ENCODE data around the gene S1PR1.

The S1PR1 gene

DNA sequence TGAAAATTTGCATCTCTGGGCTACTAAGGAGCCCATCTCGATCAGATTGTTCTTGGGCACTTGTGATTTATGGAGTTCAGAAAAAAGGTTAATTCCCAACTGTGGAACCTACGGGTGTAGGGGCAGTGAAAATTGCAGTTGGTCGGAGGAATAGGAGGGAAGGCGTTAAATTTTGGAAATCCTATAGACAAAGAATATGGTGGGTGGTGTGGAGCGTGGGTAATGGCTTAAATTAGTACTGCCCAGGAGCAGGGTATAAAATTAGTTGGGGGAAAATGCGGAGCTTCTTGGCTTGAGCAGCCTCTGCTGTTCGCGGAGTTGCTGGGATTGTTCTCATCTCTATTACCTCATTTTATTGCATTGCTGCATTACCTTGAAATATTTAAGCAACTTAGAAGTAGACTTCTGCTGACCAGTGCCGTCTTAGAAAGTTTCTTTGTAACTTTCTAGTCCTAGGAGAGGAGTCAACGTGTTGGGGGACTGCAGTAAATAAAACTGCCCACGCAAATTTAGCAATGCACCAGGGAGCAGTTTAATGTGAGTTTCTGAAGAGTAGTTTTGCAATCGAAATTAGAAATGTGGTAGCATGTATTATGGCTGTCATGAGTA lies 514 bp downstream of the S1PR1 start:
- H3K9me3 ChIP-seq (ENCODE audit: control insufficient read depth, low read length), result no peaks in the 10 kb centered on the region
- H3K27me3 ChIP-seq (ENCODE audit: control insufficient read depth, insufficient read depth, low read length), result no peaks in the 10 kb centered on the region
- no peaks in the 10 kb centered on the region for H3K36me3 ChIP-seq (ENCODE audit: control insufficient read depth, insufficient read depth, low read length)
- peak overlapping the region; percentile 76 for H3K4me3 ChIP-seq (ENCODE audit: low read depth, low read length)
- H3K4me2 ChIP-seq (ENCODE audit: low read length), result peak overlapping the region; percentile 81
- H2AFZ ChIP-seq, result peak overlapping the region; percentile 71
- H3K4me1 ChIP-seq, result no peaks in the 10 kb centered on the region
- no peaks in the 10 kb centered on the region for H3K79me2 ChIP-seq
- TF ChIP-seq, protein P1, sequence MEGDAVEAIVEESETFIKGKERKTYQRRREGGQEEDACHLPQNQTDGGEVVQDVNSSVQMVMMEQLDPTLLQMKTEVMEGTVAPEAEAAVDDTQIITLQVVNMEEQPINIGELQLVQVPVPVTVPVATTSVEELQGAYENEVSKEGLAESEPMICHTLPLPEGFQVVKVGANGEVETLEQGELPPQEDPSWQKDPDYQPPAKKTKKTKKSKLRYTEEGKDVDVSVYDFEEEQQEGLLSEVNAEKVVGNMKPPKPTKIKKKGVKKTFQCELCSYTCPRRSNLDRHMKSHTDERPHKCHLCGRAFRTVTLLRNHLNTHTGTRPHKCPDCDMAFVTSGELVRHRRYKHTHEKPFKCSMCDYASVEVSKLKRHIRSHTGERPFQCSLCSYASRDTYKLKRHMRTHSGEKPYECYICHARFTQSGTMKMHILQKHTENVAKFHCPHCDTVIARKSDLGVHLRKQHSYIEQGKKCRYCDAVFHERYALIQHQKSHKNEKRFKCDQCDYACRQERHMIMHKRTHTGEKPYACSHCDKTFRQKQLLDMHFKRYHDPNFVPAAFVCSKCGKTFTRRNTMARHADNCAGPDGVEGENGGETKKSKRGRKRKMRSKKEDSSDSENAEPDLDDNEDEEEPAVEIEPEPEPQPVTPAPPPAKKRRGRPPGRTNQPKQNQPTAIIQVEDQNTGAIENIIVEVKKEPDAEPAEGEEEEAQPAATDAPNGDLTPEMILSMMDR (IDR thresholded peaks at IDR 0.05), result no peak
- no peak overlapping the region for H3K9ac ChIP-seq
- H3K27ac ChIP-seq, result peak overlapping the region; percentile 78

DNA sequence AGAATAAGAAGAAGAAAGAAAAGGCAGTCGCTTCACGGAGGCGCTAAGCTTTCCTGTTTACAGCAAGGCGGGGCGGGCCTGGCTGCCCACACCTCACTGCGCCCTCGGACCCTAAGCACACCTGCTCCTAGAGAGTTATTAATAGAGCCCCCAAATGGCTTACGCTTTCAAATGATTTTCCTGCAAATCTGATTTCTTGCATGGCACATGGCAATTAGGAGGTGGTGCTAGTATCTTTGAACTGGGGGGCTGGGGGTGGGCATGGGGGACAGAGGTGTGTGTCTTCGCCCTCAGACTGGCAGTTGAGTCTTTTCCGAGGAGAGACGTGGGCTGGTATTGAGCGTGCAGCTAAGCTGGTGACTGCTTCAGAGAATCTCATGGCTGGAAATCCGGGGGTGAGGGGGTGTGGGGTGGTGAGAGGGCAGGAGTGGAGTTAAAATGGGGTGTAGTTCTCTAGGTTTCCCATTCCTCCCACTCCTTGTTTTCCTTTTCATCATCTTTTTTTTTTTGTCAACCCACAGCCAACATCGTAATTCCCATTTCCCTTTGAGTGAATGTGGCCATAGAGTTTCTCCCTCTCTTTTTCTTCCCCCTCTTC lies 1.3 kb downstream of the S1PR1 start:
- TF ChIP-seq, protein P1 (IDR thresholded peaks at IDR 0.05), result no peak
- no peaks in the 10 kb centered on the region for H3K27me3 ChIP-seq (ENCODE audit: control insufficient read depth, insufficient read depth, low read length)
- peak overlapping the region; percentile 43 for H3K4me3 ChIP-seq (ENCODE audit: low read depth, low read length)
- peak overlapping the region; percentile 56 for H3K27ac ChIP-seq
- H3K4me1 ChIP-seq, result no peaks in the 10 kb centered on the region
- H3K4me2 ChIP-seq (ENCODE audit: low read length), result peak overlapping the region; percentile 48
- no peak overlapping the region for H2AFZ ChIP-seq
- no peak overlapping the region for H3K9ac ChIP-seq
- no peaks in the 10 kb centered on the region for H3K36me3 ChIP-seq (ENCODE audit: control insufficient read depth, insufficient read depth, low read length)
- no peaks in the 10 kb centered on the region for H3K9me3 ChIP-seq (ENCODE audit: control insufficient read depth, low read length)
- no peaks in the 10 kb centered on the region for H3K79me2 ChIP-seq

DNA sequence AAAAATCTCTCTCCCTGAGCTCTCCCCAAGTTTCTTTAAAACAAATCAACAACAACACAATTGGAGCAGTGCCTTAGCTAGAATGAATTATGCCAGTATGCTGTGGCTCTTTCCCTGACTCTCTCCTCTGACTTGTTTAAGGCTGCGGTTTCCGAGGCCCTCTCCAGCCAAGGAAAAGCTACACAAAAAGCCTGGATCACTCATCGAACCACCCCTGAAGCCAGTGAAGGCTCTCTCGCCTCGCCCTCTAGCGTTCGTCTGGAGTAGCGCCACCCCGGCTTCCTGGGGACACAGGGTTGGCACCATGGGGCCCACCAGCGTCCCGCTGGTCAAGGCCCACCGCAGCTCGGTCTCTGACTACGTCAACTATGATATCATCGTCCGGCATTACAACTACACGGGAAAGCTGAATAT lies 1.9 kb downstream of the S1PR1 start:
- Histone ChIP-seq H2AFZ (no peak overlapping the region), H3K36me3 (ENCODE audit: control insufficient read depth, insufficient read depth, low read length) (no peaks in the 10 kb centered on the region), H3K27ac (peak overlapping the region; percentile 56), H3K79me2 (no peaks in the 10 kb centered on the region), H3K27me3 (ENCODE audit: control insufficient read depth, insufficient read depth, low read length) (no peaks in the 10 kb centered on the region), H3K9me3 (ENCODE audit: control insufficient read depth, low read length) (no peaks in the 10 kb centered on the region), H3K4me2 (ENCODE audit: low read length) (peak overlapping the region; percentile 48), H3K4me3 (ENCODE audit: low read depth, low read length) (peak overlapping the region; percentile 43), H3K4me1 (no peaks in the 10 kb centered on the region), H3K9ac (no peak overlapping the region)
- TF ChIP-seq, protein P1 (IDR thresholded peaks at IDR 0.05), result peak; percentile 70

DNA sequence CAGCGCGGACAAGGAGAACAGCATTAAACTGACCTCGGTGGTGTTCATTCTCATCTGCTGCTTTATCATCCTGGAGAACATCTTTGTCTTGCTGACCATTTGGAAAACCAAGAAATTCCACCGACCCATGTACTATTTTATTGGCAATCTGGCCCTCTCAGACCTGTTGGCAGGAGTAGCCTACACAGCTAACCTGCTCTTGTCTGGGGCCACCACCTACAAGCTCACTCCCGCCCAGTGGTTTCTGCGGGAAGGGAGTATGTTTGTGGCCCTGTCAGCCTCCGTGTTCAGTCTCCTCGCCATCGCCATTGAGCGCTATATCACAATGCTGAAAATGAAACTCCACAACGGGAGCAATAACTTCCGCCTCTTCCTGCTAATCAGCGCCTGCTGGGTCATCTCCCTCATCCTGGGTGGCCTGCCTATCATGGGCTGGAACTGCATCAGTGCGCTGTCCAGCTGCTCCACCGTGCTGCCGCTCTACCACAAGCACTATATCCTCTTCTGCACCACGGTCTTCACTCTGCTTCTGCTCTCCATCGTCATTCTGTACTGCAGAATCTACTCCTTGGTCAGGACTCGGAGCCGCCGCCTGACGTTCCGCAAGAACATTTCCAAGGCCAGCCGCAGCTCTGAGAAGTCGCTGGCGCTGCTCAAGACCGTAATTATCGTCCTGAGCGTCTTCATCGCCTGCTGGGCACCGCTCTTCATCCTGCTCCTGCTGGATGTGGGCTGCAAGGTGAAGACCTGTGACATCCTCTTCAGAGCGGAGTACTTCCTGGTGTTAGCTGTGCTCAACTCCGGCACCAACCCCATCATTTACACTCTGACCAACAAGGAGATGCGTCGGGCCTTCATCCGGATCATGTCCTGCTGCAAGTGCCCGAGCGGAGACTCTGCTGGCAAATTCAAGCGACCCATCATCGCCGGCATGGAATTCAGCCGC lies 2.5 kb downstream of the S1PR1 start:
- H3K9ac ChIP-seq, result no peak overlapping the region
- no peaks in the 10 kb centered on the region for H3K9me3 ChIP-seq (ENCODE audit: control insufficient read depth, low read length)
- peak overlapping the region; percentile 56 for H3K27ac ChIP-seq
- no peak overlapping the region for H2AFZ ChIP-seq
- TF ChIP-seq, protein P1 (IDR thresholded peaks at IDR 0.05), result no peak
- H3K36me3 ChIP-seq (ENCODE audit: control insufficient read depth, insufficient read depth, low read length), result no peaks in the 10 kb centered on the region
- H3K4me3 ChIP-seq (ENCODE audit: low read depth, low read length), result peak overlapping the region; percentile 43
- no peaks in the 10 kb centered on the region for H3K4me1 ChIP-seq
- H3K27me3 ChIP-seq (ENCODE audit: control insufficient read depth, insufficient read depth, low read length), result no peaks in the 10 kb centered on the region
- peak overlapping the region; percentile 48 for H3K4me2 ChIP-seq (ENCODE audit: low read length)
- H3K79me2 ChIP-seq, result no peaks in the 10 kb centered on the region

Data from parathyroid adenoma (tissue), 2 donors.